PFSK-1 (cell line): Measurements from ENCODE around the gene DLGAP5. TPM values are rescaled to one million over a fixed set of nuclear protein-coding genes. Genes with fewer than 3 reads are reported as not detected.

Experiments used
- FOXP2 ChIP-seq: optimal IDR thresholded peaks from 2 replicates; pipeline ENCODE3; 2011; ENCODE audit warnings: borderline replicate concordance, control low read depth, inconsistent platforms; ENCODE audit not compliant: insufficient read depth; ENCODE audit errors: extremely low read length, extremely low read depth
- POLR2AphosphoS5 ChIP-seq: IDR thresholded peaks from 2 replicates; pipeline ENCODE4 v1.6.1; 2012; ENCODE audit warnings: low read depth, mild to moderate bottlenecking, control low read depth, low read length, moderate library complexity
- REST ChIP-seq, 2 experiments: IDR thresholded peaks; 2 replicates each; pipeline versions ENCODE4 v1.6.1 to v1.8.0; 2011 to 2012; ENCODE audit warnings: low read depth in 2 of 2, low read length in 2 of 2, control low read depth in 1 of 2, inconsistent platforms in 1 of 2, mild to moderate bottlenecking in 1 of 2, moderate library complexity in 1 of 2; ENCODE audit not compliant: insufficient read depth in 1 of 2
- SIN3A ChIP-seq: IDR thresholded peaks from 2 replicates; pipeline ENCODE4 v1.6.1; 2012; ENCODE audit warnings: mild to moderate bottlenecking, low read length, moderate library complexity, borderline replicate concordance; ENCODE audit not compliant: insufficient read depth
- TAF1 ChIP-seq: IDR thresholded peaks from 2 replicates; pipeline ENCODE4 v1.6.1; 2012; ENCODE audit warnings: low read length, control low read depth, borderline replicate concordance; ENCODE audit not compliant: insufficient read depth
- polyA plus RNA-seq: library from polyadenylated mRNA; unstranded; fragments of >200 nt; gene quantifications from one replicate; pipeline ENCODE4 v1.2.1, GENCODE V29; 2012; ENCODE audit warnings: low read depth, missing spikeins; ENCODE audit not compliant: insufficient read length

Gene DLGAP5, protein sequence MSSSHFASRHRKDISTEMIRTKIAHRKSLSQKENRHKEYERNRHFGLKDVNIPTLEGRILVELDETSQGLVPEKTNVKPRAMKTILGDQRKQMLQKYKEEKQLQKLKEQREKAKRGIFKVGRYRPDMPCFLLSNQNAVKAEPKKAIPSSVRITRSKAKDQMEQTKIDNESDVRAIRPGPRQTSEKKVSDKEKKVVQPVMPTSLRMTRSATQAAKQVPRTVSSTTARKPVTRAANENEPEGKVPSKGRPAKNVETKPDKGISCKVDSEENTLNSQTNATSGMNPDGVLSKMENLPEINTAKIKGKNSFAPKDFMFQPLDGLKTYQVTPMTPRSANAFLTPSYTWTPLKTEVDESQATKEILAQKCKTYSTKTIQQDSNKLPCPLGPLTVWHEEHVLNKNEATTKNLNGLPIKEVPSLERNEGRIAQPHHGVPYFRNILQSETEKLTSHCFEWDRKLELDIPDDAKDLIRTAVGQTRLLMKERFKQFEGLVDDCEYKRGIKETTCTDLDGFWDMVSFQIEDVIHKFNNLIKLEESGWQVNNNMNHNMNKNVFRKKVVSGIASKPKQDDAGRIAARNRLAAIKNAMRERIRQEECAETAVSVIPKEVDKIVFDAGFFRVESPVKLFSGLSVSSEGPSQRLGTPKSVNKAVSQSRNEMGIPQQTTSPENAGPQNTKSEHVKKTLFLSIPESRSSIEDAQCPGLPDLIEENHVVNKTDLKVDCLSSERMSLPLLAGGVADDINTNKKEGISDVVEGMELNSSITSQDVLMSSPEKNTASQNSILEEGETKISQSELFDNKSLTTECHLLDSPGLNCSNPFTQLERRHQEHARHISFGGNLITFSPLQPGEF
- 6.3 TPM for polyA plus RNA-seq

DNA sequence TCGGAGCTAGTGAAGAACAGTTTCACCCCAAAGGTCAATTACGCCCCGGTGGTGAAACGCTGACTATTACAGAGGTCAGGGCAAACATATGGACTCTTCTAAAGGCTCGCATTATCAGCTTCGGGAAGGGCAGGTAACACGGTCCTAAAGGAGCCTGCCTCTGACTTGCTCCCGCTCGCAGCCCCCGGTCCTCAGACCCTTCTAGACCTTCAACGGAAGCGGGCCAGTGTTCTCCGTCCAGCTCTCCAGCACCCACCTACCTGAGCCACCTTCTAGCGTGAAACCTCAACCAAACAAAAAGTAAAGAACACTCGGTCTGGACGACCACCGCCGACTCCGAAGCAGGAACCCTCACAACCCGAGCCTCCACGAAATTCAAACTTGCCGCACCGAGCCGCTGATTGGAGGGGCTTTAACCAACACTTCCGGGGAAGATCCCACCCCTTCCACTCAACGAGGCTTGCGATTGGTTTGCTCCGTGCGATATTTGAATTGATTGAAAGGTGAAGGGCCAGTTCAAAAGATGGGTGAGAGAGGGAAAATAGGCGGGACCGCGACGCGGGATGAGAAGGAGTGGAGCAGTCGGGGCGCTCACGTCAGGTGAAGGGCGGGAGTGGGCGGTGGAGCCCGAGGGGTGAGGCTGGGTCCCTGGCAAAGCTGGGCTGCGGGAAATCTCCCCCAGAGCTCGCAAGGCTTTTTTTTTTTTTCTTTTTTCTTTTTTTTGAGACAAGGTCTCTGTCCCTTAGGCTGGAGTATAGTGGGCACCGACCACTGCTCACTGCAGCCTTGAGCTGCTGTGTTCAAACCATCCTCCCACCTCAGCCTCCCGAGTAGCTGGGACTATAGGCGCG lies at the start of gene DLGAP5:
DLGAP5 (minus strand) TSS at position 383 of the 851 bp plus-strand sequence. CDS start 2,406 bp downstream, outside the sequence.
- TF ChIP-seq FOXP2: no peak
- peak; percentile 63; the same call in 1 of the 2 replicates for TF ChIP-seq POLR2AphosphoS5
- 0 out of 2 replicates have a peak, but pooled peaks have one; percentile 16 for TF ChIP-seq SIN3A

DNA sequence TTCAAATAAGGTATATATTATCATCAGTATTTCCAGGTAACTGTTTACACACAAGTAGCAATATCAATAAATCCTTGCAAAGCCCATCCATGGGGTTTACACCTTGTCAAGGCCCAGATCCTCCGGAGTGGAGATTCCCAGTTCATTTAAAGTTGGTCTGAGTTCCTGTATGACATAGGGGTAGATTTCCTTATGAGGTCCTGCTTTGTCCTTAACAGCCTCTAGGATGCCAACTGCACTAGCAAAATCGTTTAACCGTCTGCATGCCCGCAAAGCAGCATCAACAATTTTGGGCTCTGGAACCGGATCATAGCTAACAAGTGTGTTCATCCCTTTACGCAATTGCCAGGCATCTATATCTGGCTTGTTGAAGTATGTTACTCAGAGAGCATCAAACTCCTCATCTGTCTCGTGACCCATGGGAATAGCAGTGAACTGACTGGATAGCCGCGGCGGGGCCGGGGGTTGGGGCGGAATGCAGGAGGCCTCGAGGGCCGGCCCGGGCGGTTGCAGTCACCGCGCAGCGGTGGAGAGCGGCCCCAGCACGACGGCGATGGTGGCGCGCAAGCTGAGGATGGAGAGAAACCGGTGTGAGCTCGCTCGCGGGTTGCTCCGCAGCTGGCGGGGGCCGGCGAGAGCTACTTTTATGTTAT lies 49.3 kb upstream of the DLGAP5 start:
- TF ChIP-seq FOXP2 (no peak), TAF1 (no peak), REST (IDR thresholded peaks at IDR 0.05; ENCODE audit: insufficient read depth in 1 of 2, low read depth in 2 of 2, low read length in 2 of 2) (no peak), SIN3A (no peak), POLR2AphosphoS5 (no peak)

DNA sequence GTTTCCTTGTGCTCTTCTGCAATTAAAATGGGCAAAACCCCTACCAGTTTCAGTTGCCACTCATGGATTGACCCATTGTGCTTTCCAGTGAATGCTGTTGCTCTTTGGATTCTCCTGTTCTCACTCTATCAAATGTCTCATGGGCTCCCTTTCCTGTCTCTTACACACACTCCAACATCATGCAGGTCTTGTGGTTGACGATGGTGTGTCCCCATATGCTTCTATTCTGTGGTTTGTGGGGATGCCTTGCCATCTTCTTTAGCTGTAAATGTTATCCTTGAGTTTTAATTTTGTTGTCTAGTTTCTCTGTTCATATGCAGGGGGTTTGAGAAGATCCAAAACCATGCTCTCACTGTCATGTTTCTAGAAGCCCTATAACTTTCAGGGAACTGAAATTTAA lies 47.9 kb upstream of the DLGAP5 start:
- no peak for TF ChIP-seq FOXP2
- TF ChIP-seq REST (IDR thresholded peaks at IDR 0.05; ENCODE audit: insufficient read depth in 1 of 2, low read depth in 2 of 2, low read length in 2 of 2): no peak
- TF ChIP-seq SIN3A: no peak
- TF ChIP-seq POLR2AphosphoS5: no peak
- no peak for TF ChIP-seq TAF1

GRCh38 chr14:55238019-55238680 lies 46.8 kb upstream of the DLGAP5 start:
- TF ChIP-seq SIN3A (no peak), FOXP2 (no peak), REST (IDR thresholded peaks at IDR 0.05; ENCODE audit: insufficient read depth in 1 of 2, low read depth in 2 of 2, low read length in 2 of 2) (no peak), POLR2AphosphoS5 (no peak), TAF1 (no peak)
